Lower leg skin (tissue), 4 donors: Measurements from ENCODE around the gene DESI1. TPM values are rescaled to one million over a fixed set of nuclear protein-coding genes. Genes with fewer than 3 reads are reported as not detected.
"Not testable (repeated sequence)": the region's sequence is repeated elsewhere in the genome, so short reads cannot be mapped to it uniquely, and the experiment has no call there.

Experiments
- DNase-seq, 2 donors: peaks; one replicate each; pipeline ENCODE4 v3.0.0-alpha.2; 2019; ENCODE audit warnings: low spot score in 2 of 2
- H3K4me3 ChIP-seq: fragments of 200-600 bp; sonication (generic); 2 replicates; pipeline ENCODE4 v1.5.1; 2017; ENCODE audit warnings: mild to moderate bottlenecking, low read depth; ENCODE audit not compliant: poor library complexity, severe bottlenecking
- CTCF ChIP-seq, 3 donors: fragments of 450-650 bp; IDR thresholded peaks; one replicate each; pipeline ENCODE4 v1.5.1; 2016; ENCODE audit warnings: antibody characterized with exemption in 3 of 3, mild to moderate bottlenecking in 3 of 3, moderate library complexity in 2 of 3
- POLR2A ChIP-seq, 2 donors: fragments of 450-650 bp; IDR thresholded peaks; one replicate each; pipeline ENCODE4 v1.6.1; 2016 to 2017; ENCODE audit warnings: antibody characterized with exemption in 2 of 2, mild to moderate bottlenecking in 1 of 2, moderate library complexity in 1 of 2
- WGBS, 2 donors: methylation state at CpG; one replicate each; pipeline ENCODE4 v1.1.5; 2018; 5-methylcytosine and 5-hydroxymethylcytosine counted together
- intact Hi-C: fragments of 100-400 bp; cut with DNase I; formaldehyde crosslinking; loops from one replicate; pipeline ENCODE4 v1.15.0; 2023; ENCODE audit warnings: low total_unique reads
- total RNA-seq, 4 donors: library from RNA; depleted of rRNA; stranded (reverse); fragments of >200 nt; gene quantifications; one replicate each; pipeline ENCODE4 v1.1.0, GENCODE V29; 2016

DESI1 gene
- total RNA-seq = 10 to 100 TPM; 16.1 to 37.8 (median 23.0) TPM

DNA sequence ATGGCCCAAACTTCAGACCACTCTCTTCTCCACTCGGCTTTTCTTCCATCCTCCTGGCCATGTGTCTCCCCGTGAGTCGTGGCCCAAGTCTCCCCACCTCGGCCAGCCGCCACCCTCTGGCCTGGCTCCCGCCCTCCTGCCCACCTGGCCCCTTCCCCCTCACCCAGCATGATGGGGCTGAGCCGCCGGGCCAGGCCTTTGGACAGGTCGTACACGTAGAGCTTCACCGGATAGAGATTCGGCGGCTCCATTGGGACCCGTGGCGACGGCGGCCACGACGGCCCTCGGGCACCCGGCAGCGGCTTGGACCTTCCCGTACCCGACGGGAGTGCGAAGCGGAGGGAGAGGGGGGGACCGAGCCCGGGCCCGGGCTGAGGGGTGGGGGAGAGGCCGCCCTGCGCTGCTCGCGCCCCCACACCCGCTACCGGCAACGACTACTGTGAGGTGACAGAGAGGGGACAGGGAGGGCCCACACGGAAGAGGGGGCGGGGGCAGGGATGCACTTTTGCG is at the start of gene DESI1:
Gene DESI1, minus strand, starts transcription at position 455 of the 510 bp plus-strand sequence. Its CDS starts 204 bp downstream, at position 251.
- TF ChIP-seq POLR2A (IDR thresholded peaks at IDR 0.05) (no peak), CTCF (IDR thresholded peaks at IDR 0.05) (no peak)
- DNase-seq = no peak
- 0% methylated on average over 15 to 40 of the region's 40 CpGs for WGBS, 2 donors
- H3K4me3 ChIP-seq = peak within 1 kb of the TSS; percentile 97
- intact Hi-C loops = no loop called here

GRCh38 chr22:41668971-41669911 is 48.4 kb upstream of the DESI1 start:
- DNase-seq = no peak
- 76 to 91% methylated on average over 21 of the region's 21 CpGs for WGBS, 2 donors
- intact Hi-C loops = no loop called here
- no peak overlapping the region for H3K4me3 ChIP-seq
- no peak for TF ChIP-seq CTCF (IDR thresholded peaks at IDR 0.05)
- TF ChIP-seq POLR2A (IDR thresholded peaks at IDR 0.05) = no peak

DNA sequence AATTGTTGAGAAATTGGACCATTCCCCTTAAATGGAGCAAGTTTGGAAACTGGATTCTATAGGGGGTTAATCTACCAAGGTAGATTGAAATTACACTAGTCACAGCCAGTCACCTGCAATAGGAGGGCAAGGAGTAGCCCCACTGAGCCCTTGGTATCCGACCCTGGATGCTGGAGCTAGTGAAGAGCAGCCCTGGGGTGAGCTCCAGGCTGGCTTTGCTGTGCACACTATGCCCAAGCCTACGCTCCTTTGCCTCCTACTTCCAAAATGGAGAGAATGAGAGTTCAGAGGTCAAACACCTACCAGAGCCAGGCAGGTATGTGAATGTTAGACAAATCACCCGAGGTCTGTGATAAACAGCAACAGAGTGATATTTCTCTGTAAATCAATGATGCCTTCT is 44.1 kb upstream of the DESI1 start:
- WGBS, 2 donors = 83 to 86% methylated on average over 3 of the region's 3 CpGs
- peak in 1 of 2 donors; percentile 60 for DNase-seq
- no peak for TF ChIP-seq CTCF (IDR thresholded peaks at IDR 0.05)
- TF ChIP-seq POLR2A (IDR thresholded peaks at IDR 0.05) = no peak
- H3K4me3 ChIP-seq = no peak overlapping the region
- intact Hi-C loops = no loop called here

DNA sequence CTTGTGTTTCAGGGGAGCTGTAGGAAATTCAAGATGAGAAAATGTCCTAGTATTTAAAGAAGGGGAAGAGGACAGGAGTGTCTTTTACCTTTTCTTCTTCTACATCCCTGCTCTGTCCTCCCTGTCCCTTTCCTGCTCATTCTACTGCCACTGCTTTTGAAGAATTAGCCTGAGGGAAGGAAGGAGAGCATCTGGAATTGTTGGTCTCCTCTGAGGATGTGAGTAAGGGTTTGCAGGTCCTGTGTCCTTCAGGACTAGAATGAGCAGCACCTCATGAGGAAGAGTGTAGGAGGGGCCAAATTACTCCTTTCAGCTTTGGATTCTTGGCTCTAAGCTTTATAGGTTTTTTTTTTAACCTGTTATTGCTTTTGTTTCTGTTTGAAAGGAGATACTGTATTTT is 43.6 kb upstream of the DESI1 start:
- intact Hi-C loops = no loop called here
- TF ChIP-seq POLR2A (IDR thresholded peaks at IDR 0.05) (no peak), CTCF (IDR thresholded peaks at IDR 0.05) (no peak)
- no peak overlapping the region for H3K4me3 ChIP-seq
- no peak for DNase-seq

DNA sequence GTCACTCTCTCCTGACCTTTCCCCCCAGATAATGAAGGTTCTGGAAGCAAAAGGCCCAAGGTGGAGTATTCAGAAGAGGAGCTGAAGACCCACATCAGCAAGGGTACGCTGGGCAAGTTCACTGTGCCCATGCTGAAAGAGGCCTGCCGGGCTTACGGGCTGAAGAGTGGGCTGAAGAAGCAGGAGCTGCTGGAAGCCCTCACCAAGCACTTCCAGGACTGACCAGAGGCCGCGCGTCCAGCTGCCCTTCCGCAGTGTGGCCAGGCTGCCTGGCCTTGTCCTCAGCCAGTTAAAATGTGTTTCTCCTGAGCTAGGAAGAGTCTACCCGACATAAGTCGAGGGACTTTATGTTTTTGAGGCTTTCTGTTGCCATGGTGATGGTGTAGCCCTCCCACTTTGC is 42.8 kb upstream of the DESI1 start:
- H3K4me3 ChIP-seq, intact Hi-C loops: not testable (repeated sequence)
- WGBS, 2 donors = 82 to 84% methylated on average over 9 of the region's 9 CpGs
- DNase-seq = peak in 1 of 2 donors; percentile 67

- 95% methylated on average over 2 of the region's 2 CpGs for WGBS, 2 donors
- no peak overlapping the region for H3K4me3 ChIP-seq
- no peak for DNase-seq
- intact Hi-C loops = no loop called here
- TF ChIP-seq POLR2A (IDR thresholded peaks at IDR 0.05) (no peak), CTCF (IDR thresholded peaks at IDR 0.05) (no peak)
These were observed 40.9 kb upstream of the DESI1 start for GRCh38 chr22:41661713-41662112.
